Upper lobe of left lung (tissue), 6 donors: Measurements from ENCODE around the gene SIRPB1. TPM values are rescaled to one million over a fixed set of nuclear protein-coding genes. Genes with fewer than 3 reads are reported as not detected.

Source experiments
- ATAC-seq, 2 donors: fragments of 200-7000 bp; cut with Tn5 transposase; one replicate each; pipeline ENCODE4 v1.9.1; 2022; ENCODE audit warnings: mild to moderate bottlenecking in 2 of 2, moderate library complexity in 2 of 2; ENCODE audit not compliant: low FRiP score in 2 of 2
- DNase-seq, 2 donors: peaks; one replicate each; pipeline ENCODE4 v3.0.0-alpha.2; 2019 to 2020
- H3K27ac ChIP-seq, 4 donors: fragments of 200-600 bp; sonication (generic); one replicate each; pipeline ENCODE4 v1.5.1; 2016 to 2019
- H3K27me3 ChIP-seq, 4 donors: fragments of 200-600 bp; sonication (generic); one replicate each; pipeline ENCODE4 v1.5.1; 2017 to 2019
- H3K36me3 ChIP-seq, 4 donors: fragments of 200-600 bp; sonication (generic); one replicate each; pipeline ENCODE4 v1.5.1; 2016 to 2019
- H3K4me1 ChIP-seq, 4 donors: fragments of 200-600 bp; sonication (generic); one replicate each; pipeline ENCODE4 v1.5.1; 2018 to 2019
- H3K4me3 ChIP-seq, 4 donors: fragments of 200-600 bp; sonication (generic); one replicate each; pipeline ENCODE4 v1.5.1; 2017 to 2019; ENCODE audit warnings: mild to moderate bottlenecking in 2 of 4, moderate library complexity in 1 of 4
- H3K9me3 ChIP-seq, 4 donors: fragments of 200-600 bp; sonication (generic); one replicate each; pipeline ENCODE4 v1.5.1; 2018 to 2019
- EP300 ChIP-seq, 4 donors: sonication (generic); formaldehyde crosslinking; IDR thresholded peaks; one replicate each; pipeline ENCODE4 v1.5.1; 2017; ENCODE audit warnings: antibody characterized with exemption in 4 of 4, control low read depth in 2 of 4
- POLR2A ChIP-seq, 4 donors: fragments of 450-650 bp; IDR thresholded peaks; one replicate each; pipeline ENCODE4 v1.5.1; 2016 to 2017; ENCODE audit warnings: antibody characterized with exemption in 4 of 4, mild to moderate bottlenecking in 2 of 4
- POLR2AphosphoS5 ChIP-seq, 2 donors: sonication (generic); formaldehyde crosslinking; IDR thresholded peaks; one replicate each; pipeline ENCODE4 v1.5.1; 2017; ENCODE audit warnings: antibody characterized with exemption in 2 of 2
- WGBS, 2 donors: methylation state at CpG; one replicate each; pipeline ENCODE4 v1.1.5; 2017 to 2018; 5-methylcytosine and 5-hydroxymethylcytosine counted together
- total RNA-seq, 6 donors: library from RNA; depleted of rRNA in 4 of 6; stranded (reverse); fragments of >200 nt in 4 of 6; gene quantifications; one replicate each; pipeline versions ENCODE4 v1.1.0 to v1.2.1, GENCODE V29; 2016 to 2021
- TF ChIP-seq, protein P1 (sequence below), 6 experiments: fragments of 450-650 bp in 4 of 6; fragments of 200-600 bp in 2 of 6; sonication (generic) in 2 of 6; IDR thresholded peaks; one replicate each; pipeline ENCODE4 v1.5.1; 2016 to 2019; ENCODE audit warnings: antibody characterized with exemption in 6 of 6
- donor health status: DM: no; HTN: no; CAD: no; lungs with moderate emphysema.
- donor health status: DM: no; HTN: yes; CAD: no; lungs with severe emphysema.

The SIRPB1 gene
- total RNA-seq, 6 donors from 2014 or later = 15.7 to 52.0 (median 25.3) TPM

DNA sequence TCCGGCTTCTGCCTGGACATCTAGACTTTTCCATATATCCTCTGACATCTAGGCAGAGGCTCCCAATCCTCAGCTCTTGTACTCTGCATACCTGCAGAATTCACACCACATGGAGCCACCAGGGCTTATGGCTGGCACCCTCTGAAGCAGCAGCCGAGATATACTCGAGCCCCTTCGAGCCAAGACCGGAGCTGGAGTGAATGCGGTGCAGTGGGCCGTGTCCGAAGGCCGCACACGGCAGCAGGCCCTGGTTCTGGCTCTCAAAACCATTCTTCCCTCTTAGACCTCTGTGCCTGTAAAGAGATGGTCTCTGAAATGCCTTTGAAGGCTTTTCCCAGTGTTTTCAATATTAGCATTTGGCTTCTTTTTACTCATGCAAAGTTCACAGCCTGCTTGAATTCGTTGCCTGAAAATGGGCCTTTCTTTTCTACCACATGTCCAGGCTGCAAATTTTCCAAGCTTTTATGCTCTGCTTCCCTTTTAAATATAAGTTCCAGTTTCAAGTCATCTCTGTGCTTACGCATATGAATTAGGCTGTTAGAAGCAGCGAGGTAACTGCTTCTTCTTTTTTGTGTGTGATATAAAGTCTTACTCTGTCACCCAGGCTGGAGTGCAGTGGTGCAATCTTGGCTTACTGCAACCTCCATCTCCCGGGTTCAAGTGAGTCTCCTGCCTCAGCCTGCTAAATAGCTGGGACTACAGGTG, 3.8 kb upstream of the SIRPB1 start:
- DNase-seq (peak in 1 of 2 donors; percentile 22), ATAC-seq (no peak)
- Histone ChIP-seq H3K9me3 (peaks cover 0 to 6% (median 0%) of the 10 kb centered on the region in 4 donors), H3K4me3 (no peak overlapping the region), H3K27me3 (no peaks in the 10 kb centered on the region), H3K36me3 (no peaks in the 10 kb centered on the region), H3K4me1 (peaks cover 0 to 13% (median 6%) of the 10 kb centered on the region in 4 donors), H3K27ac (peak overlapping the region in 2 of 4 donors; percentile 31 to 41)
- WGBS, 2 donors = 86 to 88% methylated on average over 14 of the region's 14 CpGs
- TF ChIP-seq, protein P1, sequence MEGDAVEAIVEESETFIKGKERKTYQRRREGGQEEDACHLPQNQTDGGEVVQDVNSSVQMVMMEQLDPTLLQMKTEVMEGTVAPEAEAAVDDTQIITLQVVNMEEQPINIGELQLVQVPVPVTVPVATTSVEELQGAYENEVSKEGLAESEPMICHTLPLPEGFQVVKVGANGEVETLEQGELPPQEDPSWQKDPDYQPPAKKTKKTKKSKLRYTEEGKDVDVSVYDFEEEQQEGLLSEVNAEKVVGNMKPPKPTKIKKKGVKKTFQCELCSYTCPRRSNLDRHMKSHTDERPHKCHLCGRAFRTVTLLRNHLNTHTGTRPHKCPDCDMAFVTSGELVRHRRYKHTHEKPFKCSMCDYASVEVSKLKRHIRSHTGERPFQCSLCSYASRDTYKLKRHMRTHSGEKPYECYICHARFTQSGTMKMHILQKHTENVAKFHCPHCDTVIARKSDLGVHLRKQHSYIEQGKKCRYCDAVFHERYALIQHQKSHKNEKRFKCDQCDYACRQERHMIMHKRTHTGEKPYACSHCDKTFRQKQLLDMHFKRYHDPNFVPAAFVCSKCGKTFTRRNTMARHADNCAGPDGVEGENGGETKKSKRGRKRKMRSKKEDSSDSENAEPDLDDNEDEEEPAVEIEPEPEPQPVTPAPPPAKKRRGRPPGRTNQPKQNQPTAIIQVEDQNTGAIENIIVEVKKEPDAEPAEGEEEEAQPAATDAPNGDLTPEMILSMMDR (IDR thresholded peaks at IDR 0.05) = no peak
- TF ChIP-seq POLR2AphosphoS5 (IDR thresholded peaks at IDR 0.05) = no peak
- TF ChIP-seq EP300 (IDR thresholded peaks at IDR 0.05) = no peak
- no peak for TF ChIP-seq POLR2A (IDR thresholded peaks at IDR 0.05)

DNA sequence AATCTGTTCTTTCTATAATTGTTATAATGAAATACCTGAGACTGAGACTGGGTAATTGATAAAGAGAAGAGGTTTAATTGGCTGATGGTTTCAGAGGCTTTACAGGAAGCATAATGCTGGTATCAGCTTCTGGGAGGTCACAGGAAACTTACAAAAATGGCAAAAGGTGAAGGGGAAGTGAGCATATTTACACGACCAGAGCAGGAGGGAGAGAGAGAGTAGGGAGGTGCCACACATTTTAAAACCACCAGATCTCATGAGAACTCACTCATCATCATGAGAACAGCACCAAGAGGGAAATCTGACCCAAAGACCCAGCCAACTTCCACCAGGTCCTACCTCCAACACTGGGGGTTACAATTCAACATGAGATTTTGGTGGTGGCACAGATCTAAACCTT, 2.6 kb upstream of the SIRPB1 start:
- TF ChIP-seq POLR2AphosphoS5 (IDR thresholded peaks at IDR 0.05) (no peak), POLR2A (IDR thresholded peaks at IDR 0.05) (no peak), EP300 (IDR thresholded peaks at IDR 0.05) (no peak)
- TF ChIP-seq, protein P1 (IDR thresholded peaks at IDR 0.05) = no peak
- no peaks in the 10 kb centered on the region for H3K36me3 ChIP-seq
- H3K4me3 ChIP-seq = no peak overlapping the region
- WGBS, 2 donors = 3 to 8% methylated on average over 1 of the region's 1 CpG
- DNase-seq (no peak), ATAC-seq (no peak)
- peaks cover 0 to 17% (median 6%) of the 10 kb centered on the region in 4 donors for H3K4me1 ChIP-seq
- no peaks in the 10 kb centered on the region for H3K27me3 ChIP-seq
- peaks cover 0 to 9% (median 0%) of the 10 kb centered on the region in 4 donors for H3K9me3 ChIP-seq
- peak overlapping the region in 2 of 4 donors; percentile 11 to 57 for H3K27ac ChIP-seq

DNA sequence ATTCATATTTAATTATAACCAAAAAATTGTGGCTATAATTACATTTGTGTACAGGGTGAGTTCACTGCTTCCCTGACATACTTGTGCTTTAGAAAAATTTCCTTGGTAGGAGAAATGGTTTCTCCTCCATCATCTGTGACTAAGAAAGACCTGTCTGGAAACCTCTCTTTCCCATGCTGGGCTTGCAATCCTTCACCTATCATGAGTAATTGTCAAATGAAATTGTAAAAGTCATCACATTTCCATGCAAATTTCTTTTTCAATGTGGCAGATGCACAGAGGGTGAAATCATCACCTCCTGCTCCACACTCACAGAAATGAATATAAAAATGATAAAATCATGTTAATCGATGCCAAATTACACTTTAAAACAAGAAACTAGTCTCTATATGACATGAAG, 1.5 kb upstream of the SIRPB1 start:
- no peaks in the 10 kb centered on the region for H3K36me3 ChIP-seq
- TF ChIP-seq POLR2A (IDR thresholded peaks at IDR 0.05) (no peak), EP300 (IDR thresholded peaks at IDR 0.05) (no peak)
- TF ChIP-seq, protein P1 (IDR thresholded peaks at IDR 0.05) = no peak
- no peak for DNase-seq
- peak overlapping the region in 1 of 4 donors; percentile 4 for H3K27ac ChIP-seq
- peaks cover 0 to 9% (median 0%) of the 10 kb centered on the region in 4 donors for H3K9me3 ChIP-seq
- H3K27me3 ChIP-seq = no peaks in the 10 kb centered on the region
- no peak for ATAC-seq
- H3K4me3 ChIP-seq = no peak overlapping the region
- H3K4me1 ChIP-seq = peaks cover 0 to 17% (median 5%) of the 10 kb centered on the region in 4 donors
- WGBS, 2 donors = 87 to 94% methylated on average over 1 of the region's 1 CpG

DNA sequence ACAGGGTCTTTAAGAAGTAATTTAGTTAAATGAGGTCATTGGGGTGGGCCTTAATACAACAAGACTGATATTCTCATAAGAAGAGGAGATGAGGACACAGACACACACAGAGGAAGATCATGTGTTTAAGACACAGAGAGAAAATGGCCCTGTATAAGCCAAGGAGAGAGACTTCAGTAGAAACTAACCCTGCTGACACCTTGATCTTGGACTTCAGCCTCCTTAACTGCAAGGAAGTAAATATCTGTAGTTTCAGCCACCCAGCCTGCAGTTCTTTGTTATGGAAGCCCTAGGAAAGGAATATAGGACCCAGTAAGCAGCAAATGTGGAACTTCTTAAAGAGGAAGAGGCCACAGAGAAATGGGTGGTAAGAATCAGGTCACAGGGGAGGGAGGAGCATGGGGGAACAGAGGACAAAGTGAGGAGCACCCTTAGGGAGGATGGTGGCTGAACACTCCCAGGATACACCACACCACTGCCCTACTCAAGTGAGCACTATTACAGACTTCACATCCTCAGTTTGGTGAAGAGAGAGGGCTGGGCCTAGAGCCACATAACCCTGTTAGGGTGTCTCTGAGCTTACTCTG, 762 bp downstream of the SIRPB1 start:
- peaks cover 0 to 17% (median 5%) of the 10 kb centered on the region in 4 donors for H3K4me1 ChIP-seq
- no peaks in the 10 kb centered on the region for H3K27me3 ChIP-seq
- TF ChIP-seq POLR2AphosphoS5 (IDR thresholded peaks at IDR 0.05) = no peak
- TF ChIP-seq, protein P1 (IDR thresholded peaks at IDR 0.05) = no peak
- TF ChIP-seq EP300 (IDR thresholded peaks at IDR 0.05) = no peak
- no peak for TF ChIP-seq POLR2A (IDR thresholded peaks at IDR 0.05)
- DNase-seq = no peak
- no peaks in the 10 kb centered on the region for H3K36me3 ChIP-seq
- peak overlapping the region in 1 of 4 donors; percentile 26 for H3K4me3 ChIP-seq
- peak overlapping the region; percentile 68 to 87 (median 84) for H3K27ac ChIP-seq
- peaks cover 0 to 9% (median 0%) of the 10 kb centered on the region in 4 donors for H3K9me3 ChIP-seq
- ATAC-seq = peak; percentile 78 to 79
